MM.1S (cell line): ENCODE results near the gene CUL2.

ENCODE experiments used
- EZH2 ChIP-seq: fragments of 300-600 bp; sonication (generic); optimal IDR thresholded peaks from 2 replicates; pipeline ENCODE3; 2017; ENCODE audit warnings: low read depth, mild to moderate bottlenecking, antibody characterized with exemption, low read length, mixed read lengths
- TF ChIP-seq, protein P1 (sequence below): fragments of 300-600 bp; sonication (generic); IDR thresholded peaks from 2 replicates; pipeline ENCODE4 v1.5.1; 2016; ENCODE audit warnings: antibody characterized with exemption, low read length, mixed read lengths

DNA sequence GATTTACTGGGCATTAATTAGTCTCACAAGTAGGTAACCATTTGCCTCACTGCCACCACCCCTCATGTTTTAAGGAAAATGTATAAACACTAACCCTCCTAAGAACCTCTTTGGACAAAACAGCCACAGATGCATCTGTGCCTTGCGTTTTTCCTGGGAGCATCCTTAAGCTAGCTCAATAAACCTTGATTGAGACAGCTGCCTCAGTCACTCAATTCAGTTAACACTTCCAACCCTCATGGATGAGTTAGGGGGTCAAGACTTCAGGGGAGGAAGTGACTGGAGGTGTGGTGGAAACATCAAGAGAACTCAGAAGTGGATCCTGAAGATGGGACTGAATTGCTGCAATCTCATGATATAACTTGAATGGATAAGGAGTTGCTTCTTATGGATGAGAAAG, 31.5 kb downstream of the CUL2 start:
- TF ChIP-seq, protein P1, sequence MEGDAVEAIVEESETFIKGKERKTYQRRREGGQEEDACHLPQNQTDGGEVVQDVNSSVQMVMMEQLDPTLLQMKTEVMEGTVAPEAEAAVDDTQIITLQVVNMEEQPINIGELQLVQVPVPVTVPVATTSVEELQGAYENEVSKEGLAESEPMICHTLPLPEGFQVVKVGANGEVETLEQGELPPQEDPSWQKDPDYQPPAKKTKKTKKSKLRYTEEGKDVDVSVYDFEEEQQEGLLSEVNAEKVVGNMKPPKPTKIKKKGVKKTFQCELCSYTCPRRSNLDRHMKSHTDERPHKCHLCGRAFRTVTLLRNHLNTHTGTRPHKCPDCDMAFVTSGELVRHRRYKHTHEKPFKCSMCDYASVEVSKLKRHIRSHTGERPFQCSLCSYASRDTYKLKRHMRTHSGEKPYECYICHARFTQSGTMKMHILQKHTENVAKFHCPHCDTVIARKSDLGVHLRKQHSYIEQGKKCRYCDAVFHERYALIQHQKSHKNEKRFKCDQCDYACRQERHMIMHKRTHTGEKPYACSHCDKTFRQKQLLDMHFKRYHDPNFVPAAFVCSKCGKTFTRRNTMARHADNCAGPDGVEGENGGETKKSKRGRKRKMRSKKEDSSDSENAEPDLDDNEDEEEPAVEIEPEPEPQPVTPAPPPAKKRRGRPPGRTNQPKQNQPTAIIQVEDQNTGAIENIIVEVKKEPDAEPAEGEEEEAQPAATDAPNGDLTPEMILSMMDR, result no peak
- TF ChIP-seq EZH2, result no peak
